ENCODE measurements around the gene THBS2. TPM values are rescaled to one million over a fixed set of nuclear protein-coding genes. Genes with fewer than 3 reads are reported as not detected.

The THBS2 gene
- total RNA-seq, 1 donor from 2014 or later, result 4.2 TPM

DNA sequence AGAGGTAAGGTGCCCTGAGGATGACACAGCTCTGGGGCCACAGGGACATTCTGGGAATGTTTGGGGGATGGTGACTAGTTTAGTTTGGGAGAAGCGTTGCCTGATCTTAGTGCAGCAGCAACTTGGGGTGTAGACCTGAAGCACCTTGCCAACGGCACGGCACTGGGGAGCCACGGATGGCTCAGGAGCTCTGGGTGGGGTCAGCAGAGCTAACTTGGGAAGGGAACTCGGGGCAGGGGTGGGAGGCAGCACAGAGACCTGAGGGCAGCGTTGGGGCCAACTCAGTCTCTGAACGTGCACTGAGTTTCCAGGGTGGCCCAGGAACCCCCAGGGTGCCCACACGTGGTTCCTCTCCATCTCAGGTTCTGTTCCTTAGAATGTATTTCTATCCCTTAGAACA is 14.9 kb downstream of the THBS2 start:
- Mint-ChIP-seq H3K27ac (no peak overlapping the region), H3K9me3 (peaks cover 2% of the 10 kb centered on the region), H3K36me3 (peaks cover 2% of the 10 kb centered on the region), H3K4me1 (ENCODE audit: unreplicated experiment) (no peaks in the 10 kb centered on the region), H3K27me3 (peaks cover 3% of the 10 kb centered on the region), H3K4me3 (no peak overlapping the region)
- no peak for DNase-seq (ENCODE audit: extremely low spot score, unreplicated experiment)
- TF ChIP-seq, protein P1, sequence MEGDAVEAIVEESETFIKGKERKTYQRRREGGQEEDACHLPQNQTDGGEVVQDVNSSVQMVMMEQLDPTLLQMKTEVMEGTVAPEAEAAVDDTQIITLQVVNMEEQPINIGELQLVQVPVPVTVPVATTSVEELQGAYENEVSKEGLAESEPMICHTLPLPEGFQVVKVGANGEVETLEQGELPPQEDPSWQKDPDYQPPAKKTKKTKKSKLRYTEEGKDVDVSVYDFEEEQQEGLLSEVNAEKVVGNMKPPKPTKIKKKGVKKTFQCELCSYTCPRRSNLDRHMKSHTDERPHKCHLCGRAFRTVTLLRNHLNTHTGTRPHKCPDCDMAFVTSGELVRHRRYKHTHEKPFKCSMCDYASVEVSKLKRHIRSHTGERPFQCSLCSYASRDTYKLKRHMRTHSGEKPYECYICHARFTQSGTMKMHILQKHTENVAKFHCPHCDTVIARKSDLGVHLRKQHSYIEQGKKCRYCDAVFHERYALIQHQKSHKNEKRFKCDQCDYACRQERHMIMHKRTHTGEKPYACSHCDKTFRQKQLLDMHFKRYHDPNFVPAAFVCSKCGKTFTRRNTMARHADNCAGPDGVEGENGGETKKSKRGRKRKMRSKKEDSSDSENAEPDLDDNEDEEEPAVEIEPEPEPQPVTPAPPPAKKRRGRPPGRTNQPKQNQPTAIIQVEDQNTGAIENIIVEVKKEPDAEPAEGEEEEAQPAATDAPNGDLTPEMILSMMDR (conservative IDR thresholded peaks at IDR 0.05), result no peak

DNA sequence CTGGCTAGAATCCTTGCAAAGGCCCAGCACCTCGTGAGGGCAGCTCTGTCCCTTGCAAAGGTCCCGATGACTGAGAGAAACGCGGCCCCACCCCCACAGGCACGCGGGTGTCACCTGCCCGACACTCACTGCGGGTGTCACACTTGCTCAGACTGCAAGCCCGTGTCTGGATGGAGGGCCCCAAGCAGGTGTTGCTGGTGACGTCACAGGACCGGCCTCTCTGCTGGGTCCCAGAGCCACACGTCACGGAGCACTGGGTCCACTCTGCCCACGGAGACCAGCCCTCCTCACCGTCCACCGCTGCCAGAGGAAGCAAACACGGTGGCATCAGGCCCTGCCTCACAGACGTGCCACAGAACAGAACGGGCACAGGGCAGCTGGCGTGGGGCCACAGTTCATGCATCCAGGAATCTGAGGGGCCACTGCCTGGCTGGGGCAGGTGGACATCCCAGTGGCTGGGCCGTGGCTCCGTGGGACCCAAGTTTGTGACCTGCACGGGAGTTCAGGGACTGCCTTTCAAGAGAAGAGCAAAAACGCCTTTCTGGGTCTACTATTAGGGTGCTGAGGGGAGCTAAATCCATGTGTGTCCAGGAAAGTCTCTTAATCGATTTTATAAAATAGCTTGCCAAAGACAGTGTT is 16.0 kb downstream of the THBS2 start:
- Mint-ChIP-seq H3K27ac (no peak overlapping the region), H3K36me3 (peaks cover 8% of the 10 kb centered on the region), H3K4me1 (ENCODE audit: unreplicated experiment) (no peaks in the 10 kb centered on the region), H3K27me3 (peaks cover 3% of the 10 kb centered on the region), H3K9me3 (peaks cover 10% of the 10 kb centered on the region), H3K4me3 (no peak overlapping the region)
- no peak for DNase-seq (ENCODE audit: extremely low spot score, unreplicated experiment)
- TF ChIP-seq, protein P1 (conservative IDR thresholded peaks at IDR 0.05), result no peak

DNA sequence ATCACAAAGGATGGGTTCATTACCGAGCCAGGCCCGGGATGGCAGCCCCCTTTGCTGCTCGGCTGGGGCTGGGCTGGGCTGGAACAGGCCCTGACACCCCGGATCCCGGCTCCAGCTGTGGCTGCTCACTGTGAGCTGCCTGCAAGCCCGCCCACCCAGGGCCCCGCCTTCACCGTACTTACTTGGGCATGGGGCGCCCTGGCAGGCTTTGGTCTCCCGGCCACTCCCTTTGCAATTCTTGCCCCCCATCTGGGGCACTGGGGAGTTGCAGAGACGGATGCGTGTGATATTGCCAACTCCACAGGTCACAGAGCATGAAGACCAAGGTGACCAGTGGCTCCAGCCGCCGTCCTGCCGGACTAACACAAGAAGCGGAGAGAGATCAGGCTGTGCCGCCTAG is 16.7 kb downstream of the THBS2 start:
- TF ChIP-seq, protein P1 (conservative IDR thresholded peaks at IDR 0.05), result no peak
- H3K4me3 Mint-ChIP-seq, result no peak overlapping the region
- no peak overlapping the region for H3K27ac Mint-ChIP-seq
- H3K9me3 Mint-ChIP-seq, result peaks cover 10% of the 10 kb centered on the region
- peaks cover 8% of the 10 kb centered on the region for H3K36me3 Mint-ChIP-seq
- peaks cover 3% of the 10 kb centered on the region for H3K27me3 Mint-ChIP-seq
- no peak for DNase-seq (ENCODE audit: extremely low spot score, unreplicated experiment)
- H3K4me1 Mint-ChIP-seq (ENCODE audit: unreplicated experiment), result no peaks in the 10 kb centered on the region

DNA sequence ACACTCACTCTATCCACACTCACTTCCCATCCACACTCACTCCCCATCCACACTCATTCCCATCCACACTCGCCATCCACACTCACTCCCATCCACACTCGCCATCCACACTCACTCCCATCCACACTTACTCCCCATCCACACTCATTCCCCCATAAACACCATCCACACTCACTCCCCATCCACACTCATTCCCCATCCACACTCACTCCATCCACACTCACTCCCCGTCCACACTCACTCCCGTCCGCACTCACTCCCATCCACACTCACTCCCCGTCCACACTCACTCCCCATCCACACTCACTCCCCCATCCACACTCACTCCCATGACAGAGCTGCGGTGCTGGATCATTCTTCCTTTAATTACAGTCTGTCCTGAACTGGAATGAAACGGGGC is 17.1 kb downstream of the THBS2 start:
- H3K36me3 Mint-ChIP-seq, result peaks cover 8% of the 10 kb centered on the region

DNA sequence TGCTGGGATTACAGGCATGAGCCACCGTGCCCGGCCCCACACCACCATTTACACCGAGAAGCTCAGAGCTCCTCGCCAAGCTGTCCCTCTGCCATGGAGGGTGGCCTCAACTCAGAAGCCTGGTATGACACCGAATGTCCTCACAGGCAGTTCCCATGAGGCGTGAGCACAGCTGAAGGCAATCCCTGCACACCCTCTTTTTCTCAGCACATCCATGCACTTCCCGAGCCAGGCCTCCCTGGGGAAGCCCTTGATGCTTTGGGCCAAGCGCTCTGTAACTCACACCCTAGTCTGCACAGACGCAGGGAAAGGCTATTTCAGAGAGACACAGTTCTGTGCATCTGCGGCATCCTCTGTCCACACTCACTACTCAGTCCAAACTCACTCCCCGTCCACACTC is 18.4 kb downstream of the THBS2 start:
- peaks cover 10% of the 10 kb centered on the region for H3K9me3 Mint-ChIP-seq
- no peak overlapping the region for H3K4me3 Mint-ChIP-seq
- H3K27me3 Mint-ChIP-seq, result no peaks in the 10 kb centered on the region
- H3K4me1 Mint-ChIP-seq (ENCODE audit: unreplicated experiment), result no peaks in the 10 kb centered on the region
- peaks cover 8% of the 10 kb centered on the region for H3K36me3 Mint-ChIP-seq
- no peak overlapping the region for H3K27ac Mint-ChIP-seq
- no peak for DNase-seq (ENCODE audit: extremely low spot score, unreplicated experiment)
- TF ChIP-seq, protein P1 (conservative IDR thresholded peaks at IDR 0.05), result no peak

More for the DNA sequence above, 17.1 kb downstream of the THBS2 start:
- DNase-seq (ENCODE audit: extremely low spot score, unreplicated experiment), result no peak
- TF ChIP-seq, protein P1 (conservative IDR thresholded peaks at IDR 0.05), result no peak
- no peak overlapping the region for H3K27ac Mint-ChIP-seq
- H3K9me3 Mint-ChIP-seq, result peaks cover 10% of the 10 kb centered on the region
- no peak overlapping the region for H3K4me3 Mint-ChIP-seq
- H3K4me1 Mint-ChIP-seq (ENCODE audit: unreplicated experiment), result no peaks in the 10 kb centered on the region
- H3K27me3 Mint-ChIP-seq, result peaks cover 3% of the 10 kb centered on the region

All from type B pancreatic cell (in vitro differentiated cells).